ENCODE measurements around the gene FKBP8.

DNA sequence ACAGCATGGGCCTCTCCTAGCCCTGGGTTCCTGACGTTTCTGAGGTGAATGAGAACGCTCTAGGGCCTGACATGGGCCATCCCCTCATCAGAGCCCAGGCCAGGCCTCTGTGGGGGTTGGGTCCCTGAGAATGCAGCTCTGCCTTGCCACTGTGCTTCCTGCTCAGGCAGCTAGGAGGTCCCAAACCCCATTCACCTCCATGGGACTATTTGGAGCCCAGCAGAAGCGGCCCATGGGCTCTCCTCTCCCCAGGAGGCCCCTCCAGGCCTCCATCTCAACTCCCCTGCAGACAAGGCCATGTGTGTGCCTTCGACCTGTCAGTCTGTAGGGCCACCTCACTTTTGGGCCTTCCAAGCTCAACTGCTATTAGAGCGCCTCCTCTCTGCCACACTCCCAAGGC lies 58.4 kb downstream of the FKBP8 start:
- no peak for TF ChIP-seq POLR2A (IDR thresholded peaks at IDR 0.05)
- TF ChIP-seq, protein P1, sequence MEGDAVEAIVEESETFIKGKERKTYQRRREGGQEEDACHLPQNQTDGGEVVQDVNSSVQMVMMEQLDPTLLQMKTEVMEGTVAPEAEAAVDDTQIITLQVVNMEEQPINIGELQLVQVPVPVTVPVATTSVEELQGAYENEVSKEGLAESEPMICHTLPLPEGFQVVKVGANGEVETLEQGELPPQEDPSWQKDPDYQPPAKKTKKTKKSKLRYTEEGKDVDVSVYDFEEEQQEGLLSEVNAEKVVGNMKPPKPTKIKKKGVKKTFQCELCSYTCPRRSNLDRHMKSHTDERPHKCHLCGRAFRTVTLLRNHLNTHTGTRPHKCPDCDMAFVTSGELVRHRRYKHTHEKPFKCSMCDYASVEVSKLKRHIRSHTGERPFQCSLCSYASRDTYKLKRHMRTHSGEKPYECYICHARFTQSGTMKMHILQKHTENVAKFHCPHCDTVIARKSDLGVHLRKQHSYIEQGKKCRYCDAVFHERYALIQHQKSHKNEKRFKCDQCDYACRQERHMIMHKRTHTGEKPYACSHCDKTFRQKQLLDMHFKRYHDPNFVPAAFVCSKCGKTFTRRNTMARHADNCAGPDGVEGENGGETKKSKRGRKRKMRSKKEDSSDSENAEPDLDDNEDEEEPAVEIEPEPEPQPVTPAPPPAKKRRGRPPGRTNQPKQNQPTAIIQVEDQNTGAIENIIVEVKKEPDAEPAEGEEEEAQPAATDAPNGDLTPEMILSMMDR (IDR thresholded peaks at IDR 0.05) = no peak
